Mesenteric fat pad (tissue), 1 donor: ENCODE results near the gene ODAD3. TPM values are rescaled to one million over a fixed set of nuclear protein-coding genes. Genes with fewer than 3 reads are reported as not detected.
"Not testable (repeated sequence)": the region's sequence is repeated elsewhere in the genome, so short reads cannot be mapped to it uniquely, and the experiment has no call there.

Experiments used
- DNase-seq: peaks from one replicate; pipeline ENCODE4 v3.0.0-alpha.2; 2020; ENCODE audit warnings: low spot score
- total RNA-seq: library from RNA; stranded (reverse); fragmentation: NEBNext Ultra II Directional; extraction: Animal tissue kit (Norgen Biotek cat#: 25700); gene quantifications from one replicate; pipeline ENCODE4 v1.2.1, GENCODE V29; 2021
- donor health status: DM: yes; HTN: yes; CAD: no.

Gene ODAD3
- total RNA-seq, 1 donor from 2014 or later, result 0.35 TPM

DNA sequence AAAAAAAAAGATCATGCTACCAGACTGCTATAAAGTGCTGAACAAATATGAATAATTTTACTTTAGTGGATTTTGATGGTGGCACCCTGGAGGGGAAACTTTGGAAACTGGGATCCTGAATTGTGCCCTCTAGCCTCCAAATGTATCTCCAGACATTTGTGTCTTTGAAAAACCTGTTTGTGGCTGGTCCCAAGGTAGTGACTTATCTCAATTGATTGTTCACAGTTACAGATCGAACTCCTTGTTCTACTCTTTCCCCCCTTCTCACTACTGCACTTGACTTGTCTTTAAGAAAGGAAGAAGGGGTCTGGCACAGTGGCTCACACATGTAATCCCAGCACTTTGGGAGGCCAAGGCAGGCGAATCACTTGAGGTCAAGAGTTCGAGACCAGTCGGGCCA lies 26.3 kb downstream of the ODAD3 start:
- no peak for DNase-seq

DNA sequence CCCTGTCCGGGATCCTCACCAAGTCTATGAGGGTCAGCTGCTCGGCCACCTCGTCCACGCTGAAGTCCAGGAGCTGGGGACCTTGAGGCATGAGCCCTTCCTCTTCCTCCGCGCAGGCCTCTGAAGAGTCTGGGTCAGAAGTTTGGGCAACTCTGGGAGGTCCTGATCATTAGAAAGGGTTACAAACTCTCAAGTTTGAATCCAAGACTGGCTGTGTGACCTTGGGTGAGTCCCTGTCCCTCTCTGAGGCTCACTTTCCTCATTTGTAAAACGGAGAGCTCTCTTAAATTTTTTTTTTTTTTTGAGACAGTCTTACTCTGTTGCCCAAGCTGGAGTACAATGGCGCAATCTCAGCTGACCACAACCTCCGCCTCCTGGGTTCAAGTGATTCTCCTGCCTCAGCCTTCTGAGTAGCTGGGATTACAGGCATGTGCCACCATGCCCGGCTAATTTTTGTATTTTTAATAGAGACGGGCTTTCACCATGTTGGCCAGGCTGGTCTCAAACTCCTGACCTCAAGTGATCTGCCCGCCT lies 28.2 kb downstream of the ODAD3 start:
- not testable (repeated sequence) for DNase-seq

DNA sequence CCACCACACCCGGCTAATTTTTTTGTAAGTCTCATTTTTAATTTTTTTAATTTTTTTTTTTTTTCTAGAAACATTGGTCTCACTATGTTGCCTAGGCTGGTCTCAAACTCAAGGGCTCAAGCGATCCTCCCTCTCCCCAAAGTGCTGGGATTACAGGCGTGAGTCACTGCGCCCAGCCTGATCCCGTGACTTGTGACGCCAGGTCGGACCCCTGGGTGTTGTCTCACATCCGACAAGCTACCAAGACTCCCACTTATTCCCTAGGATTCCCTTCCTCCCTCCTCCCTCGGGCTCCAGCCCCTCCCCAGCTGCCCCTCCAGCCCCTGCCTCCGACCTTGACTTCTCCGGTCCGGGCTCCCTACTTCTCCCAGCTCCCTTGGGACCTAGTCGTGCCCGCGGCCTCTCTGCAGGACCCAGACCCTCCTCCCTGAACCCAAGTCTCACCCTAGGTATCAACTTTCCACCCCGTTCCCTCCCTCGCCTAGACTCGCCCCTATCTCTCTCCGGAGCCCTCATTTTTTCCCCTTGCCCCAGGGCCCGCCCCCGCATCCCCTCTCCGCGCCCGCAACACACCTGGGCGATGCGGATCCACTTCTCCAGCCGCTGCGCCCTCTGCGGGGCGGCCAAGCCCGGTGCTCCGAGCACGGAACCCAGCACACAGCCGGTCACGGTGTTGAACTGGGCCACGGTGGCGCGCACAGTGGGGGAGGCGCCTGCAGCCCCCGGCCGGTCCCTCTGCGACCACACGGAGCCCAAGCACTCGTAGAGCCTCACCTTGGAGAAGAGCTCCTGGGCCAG lies 28.9 kb downstream of the ODAD3 start:
- DNase-seq, result no peak

DNA sequence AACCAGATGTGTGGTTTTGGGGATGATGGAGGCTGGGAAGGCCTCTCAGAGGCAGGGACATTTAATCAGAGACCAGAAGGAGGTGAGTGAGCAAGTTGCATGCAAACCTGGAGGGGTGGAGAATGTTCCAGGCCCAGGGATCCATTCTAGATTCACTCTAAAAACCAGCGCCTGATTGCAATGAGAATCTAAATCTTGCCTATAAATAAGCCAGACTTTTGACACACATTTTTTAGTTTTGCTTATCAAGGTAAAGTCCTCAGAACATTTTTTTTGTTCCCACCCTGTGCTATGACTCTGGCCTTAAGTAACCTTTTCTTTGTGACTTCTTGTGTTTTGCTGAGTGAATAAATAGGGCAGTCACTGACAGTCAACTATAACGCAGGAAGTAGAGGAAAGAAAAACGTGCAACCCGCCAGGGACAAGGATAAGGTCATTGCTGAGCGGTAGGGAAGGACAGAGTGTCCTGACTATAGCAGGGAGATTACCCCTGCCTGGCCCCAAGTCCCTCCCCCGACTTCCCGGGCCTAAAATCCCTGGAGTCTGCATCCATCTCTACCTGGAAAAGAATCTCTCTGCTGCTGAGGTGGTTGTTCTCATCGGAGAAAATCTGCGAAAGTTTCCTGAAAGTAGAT lies 30.2 kb downstream of the ODAD3 start:
- DNase-seq, result no peak

DNA sequence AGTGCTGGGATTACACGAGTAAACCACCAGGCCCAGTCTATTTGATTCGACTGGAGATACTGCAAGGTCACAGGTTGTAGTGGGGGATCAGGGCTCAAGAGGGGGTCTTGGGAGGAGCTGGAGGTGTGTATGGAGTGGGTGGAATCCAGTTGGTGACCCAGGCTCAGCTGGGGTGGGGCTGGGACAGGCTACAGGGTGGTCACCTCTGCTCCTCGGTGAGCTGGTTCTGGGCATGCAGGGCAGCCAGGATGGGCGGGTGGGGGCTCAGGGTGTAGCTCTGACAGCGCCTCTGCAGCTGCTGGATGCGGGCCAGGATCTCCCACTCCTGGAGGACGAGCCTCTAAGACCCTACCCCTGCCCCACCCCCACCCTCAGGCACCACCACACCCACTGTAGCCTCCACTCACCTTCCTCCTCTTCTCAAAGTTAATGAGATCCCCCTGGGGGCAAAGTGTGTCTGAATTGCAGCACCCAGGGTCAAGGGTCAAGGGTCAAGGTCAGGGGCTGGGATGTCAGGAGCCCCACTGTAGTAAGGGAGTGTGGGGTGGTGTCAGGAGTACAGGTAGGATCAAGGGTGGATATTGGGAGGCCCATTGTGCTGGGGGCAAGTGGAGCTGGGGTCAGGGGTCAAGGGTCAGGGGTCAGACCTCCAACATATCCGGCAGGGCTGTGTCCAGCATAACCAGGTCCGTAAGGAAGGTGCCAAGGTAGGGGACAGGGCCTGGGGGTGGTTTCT lies 32.9 kb downstream of the ODAD3 start:
- DNase-seq, result no peak

DNA sequence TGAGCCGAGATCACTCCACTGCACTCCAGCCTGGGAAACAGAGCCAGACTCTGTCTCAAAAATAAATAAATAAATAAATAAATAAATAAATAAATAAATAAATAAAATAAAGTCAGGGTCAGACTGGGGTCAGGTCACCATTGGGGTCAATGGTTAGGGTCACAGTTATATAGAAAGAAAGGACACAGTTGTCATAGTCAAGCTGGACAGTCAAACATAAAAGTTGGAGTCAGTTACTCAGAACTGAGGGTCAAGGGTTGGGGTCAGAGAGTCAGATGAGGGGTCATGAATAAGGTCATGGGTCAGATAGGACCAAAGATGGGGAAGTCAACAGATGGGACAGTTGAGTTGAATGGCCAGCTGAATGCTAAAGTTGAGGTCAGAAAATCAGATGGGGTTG lies 34.1 kb downstream of the ODAD3 start:
- DNase-seq, result no peak

DNA sequence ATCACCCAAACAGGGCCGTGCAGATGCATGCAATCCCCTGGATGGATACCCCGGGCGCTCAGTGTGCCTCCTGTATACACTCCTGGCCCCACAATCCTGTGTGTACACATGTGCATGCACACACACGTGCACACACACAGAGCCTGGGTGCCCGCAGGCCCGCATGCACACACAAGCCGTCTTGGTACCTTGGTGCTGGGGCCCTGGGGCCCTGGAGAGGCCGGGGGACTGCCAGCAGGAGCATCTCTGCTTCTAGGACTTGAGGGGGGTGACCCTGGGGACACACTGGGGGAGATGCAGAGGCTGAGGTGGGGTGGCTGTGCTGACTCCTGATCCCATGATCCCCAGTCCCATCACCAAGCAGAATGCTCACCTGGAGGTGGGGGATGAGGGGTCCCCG lies 35.3 kb downstream of the ODAD3 start:
- DNase-seq, result no peak

DNA sequence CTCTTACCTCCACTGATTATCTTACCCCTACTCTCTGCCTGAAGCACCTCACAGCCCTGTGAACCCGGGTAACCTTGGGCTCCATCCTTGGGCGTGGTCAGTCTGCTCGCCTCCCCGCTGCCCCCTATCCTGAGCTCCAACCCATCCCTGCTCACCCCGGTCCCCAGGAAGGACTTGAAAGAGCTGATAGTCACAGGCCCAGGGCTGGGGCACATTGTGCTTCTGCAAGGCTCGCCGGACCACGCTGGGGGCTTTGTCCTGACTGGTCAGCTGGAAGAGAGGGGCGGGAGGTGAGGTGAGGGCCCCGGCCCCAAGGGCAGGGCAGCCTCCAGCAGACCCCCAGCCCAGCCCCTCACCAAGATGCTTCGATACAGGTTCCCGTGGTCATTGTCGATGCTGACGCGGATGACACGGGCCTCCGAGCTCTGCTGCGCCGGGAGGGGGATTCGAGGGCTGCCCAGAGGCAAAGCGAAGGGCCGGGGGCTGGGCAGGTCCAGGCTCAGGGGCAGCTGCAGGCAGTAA lies 37.8 kb downstream of the ODAD3 start:
- no peak for DNase-seq

DNA sequence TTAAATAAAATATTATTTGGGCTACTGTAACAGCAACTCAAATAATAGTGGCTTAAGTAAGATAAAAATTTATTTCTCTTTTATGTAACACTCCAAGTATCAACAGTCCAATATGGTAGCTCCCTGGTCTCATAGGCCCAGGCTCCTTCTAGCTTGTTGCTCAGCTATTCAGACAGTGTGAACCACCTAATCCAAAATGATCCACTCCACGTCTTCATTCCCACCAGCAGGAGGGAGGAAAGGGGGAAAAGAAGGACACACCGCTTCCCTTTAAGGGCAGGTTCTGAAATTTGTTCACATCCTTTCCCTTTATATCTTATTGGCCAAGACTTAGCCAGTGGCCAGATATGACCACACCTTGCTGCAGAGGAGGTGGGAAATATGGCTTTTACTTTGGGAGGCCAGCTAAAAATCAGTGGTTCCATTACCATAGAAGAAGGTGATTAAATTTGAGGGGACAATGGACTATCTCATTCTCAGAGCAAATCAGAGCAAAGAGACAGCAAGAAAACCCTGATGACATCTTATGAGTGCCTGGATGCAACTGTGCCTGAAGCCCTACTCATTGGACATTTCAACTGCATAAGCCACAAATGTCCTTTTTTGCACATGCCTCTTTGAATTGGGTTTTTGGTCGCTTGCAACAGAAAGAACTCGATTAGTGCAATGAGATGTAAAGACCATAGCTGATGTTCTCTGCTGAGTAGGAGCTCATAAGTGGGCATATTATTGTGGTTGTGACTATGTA lies 43.8 kb downstream of the ODAD3 start:
- DNase-seq, result no peak

DNA sequence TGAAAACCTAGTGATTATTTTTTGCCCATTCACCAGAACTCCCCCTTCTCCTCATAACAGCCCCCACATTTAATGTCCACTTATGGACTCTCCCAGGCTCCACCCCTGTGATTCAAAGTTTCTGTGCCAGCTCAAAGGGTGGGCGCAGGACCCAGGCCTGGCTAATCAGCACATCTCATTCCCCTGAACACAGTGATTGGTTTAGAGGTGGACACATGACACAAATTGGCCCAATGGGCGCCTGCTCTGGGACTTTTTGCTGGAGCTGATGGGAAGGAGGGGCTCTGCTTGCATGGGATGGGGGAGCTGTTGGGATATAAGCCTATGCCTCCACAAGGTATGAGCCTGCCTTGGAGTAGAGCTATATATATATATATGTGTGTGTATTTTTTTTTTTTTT lies 44.6 kb downstream of the ODAD3 start:
- DNase-seq, result no peak

DNA sequence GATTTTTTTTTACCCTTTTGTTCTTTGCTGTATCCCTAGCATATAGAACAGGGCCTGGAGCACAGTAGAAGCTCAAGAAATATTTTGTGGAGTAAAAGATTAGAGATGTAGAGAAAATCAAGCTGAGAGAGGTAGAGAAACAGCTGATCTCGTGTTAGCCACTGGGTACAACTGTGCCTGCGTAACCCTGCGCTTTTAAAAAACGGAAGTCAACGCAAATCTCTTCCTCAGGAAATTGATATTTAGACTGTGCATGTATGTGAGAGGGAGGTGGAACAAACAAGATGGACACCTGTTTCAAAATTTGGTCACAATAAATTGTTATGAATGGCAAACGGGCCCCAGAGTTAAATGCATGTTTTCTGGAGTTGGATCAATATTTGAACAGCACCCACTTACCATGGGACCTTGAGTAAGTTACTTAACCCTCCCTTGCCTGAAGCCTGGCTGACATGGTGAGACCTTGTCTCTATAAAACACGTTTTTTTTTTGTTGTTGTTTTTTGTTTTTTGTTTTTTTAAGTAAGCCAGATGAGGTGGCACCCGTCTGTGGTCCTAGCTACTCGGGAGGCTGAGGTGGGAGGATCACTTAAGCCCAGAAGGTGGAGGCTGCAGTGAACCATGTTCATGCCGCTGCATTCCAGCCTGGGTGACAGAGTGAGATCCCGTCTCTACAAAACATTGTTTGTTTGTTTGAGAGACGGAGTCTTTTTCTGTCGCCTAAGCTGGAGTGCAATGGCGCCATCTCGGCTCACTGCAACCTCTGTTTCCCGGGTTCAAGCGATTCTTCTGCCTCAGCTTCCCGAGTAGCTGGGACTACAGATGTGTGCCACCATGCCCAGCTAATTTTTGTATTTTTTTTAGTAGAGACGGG lies 47.5 kb downstream of the ODAD3 start:
- DNase-seq, result no peak

DNA sequence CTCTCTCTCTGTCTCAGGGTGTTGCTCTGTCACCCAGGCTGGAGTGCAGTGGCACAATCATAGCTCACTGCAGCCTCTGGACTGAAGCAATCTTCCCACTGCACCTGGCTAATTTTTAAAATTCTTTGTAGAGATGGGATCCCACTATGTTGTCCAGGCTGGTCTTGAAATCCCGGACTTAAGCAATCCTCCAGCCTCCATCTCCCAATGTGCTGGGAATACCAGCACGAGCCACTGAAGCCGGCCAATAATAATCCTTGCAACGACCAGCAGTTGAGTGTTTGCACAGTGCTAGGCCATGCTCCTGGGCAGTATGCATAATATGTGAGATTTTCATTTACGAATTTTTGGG lies 50.2 kb downstream of the ODAD3 start:
- DNase-seq, result no peak

DNA sequence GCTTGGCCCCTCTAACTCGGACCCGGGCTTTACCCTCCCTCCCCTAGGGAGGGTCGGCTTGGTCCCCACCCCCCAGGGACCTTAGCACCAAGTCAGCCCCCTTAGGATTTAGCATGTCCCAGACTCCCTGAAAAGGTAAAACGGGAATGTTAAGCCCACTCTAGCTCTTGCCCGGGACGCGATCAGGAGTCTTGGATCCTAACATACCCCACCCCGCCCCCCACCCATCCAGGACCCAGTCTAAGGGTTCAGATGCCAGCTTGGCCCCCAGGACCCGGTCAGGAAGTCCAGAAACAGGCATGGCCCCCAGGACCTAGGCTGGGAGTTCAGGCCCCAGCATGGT lies 51.2 kb downstream of the ODAD3 start:
- DNase-seq, result no peak

DNA sequence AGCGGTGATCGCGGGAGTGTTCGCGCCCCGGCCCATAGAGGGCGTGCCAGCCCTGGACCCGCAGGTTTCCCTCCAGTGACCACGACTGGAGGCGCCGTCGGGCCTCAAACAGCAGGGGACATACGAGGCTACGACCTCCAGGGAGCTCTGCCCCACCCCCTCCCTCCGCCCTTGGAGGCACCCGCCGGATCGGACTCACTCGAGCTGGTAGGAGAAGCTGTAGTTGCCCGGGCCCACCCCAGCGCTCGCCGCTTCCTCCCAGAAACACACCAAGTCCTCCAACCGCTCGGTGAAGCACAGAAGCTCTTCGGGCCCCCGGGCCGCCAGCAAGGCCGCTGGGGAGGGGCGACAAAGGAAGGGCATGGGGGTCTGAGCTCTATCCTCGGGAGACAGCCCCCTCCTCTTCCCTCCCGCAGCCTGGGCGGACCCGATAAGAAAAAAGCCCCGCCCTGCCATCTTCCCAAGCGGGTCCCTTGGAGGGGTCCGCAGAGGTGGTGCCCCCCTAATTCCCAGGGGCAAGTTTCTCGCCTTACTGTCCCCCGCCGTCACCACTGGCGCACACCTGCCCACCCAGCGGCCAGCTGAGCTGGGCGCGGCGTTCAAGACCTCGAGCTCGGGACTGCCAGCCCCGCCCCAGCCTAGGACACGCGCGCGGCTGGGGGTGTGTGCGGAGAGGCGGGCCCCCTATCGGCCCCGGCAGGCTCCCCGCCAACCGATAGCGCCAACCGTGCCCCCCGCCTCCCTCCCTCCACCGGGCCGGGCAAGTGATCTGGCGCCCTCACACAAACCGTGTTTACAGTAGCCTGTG lies 51.8 kb downstream of the ODAD3 start:
- DNase-seq, result no peak

DNA sequence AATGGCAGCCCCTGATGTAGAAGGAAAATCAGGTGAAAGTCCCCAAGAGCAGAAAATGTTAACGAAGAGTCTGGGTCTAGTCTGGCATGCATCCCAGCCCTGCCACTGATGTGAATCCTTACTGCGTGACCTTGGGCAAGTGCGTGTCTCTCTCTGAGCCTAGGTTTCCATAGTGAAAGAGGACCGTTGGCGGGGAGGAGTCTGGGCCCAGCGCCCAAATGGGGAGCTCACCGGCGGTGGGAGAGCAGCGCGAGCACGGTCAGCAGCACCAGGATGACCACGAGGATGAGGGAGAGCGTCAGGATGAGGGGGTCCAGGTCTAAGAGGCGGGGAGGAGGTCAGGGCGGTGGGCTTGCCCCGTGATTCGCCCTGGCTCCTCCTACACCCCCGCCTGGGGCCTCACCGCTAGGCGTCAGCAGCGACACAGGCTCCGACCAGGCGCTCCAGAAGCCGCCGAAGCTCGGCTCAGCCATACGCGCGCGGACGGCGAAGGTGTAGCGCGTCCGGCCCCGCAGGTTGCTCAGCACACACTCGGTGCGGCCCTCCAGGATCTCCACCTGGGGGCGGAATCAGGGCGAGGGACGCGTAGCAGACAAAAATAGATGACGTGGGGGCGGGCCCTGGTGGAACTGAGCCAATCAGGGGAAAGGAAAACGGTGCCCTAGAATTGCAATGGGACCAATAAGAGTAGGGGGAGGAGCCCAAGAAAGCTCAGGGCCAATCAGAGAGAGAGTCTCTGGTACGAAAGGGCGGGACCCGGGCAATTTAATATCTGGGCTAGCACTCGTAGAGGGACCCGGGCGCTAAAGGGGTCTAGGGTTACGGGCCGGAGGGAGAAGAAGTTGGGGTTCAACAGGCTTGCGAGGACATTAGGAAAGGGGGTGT lies 54.0 kb downstream of the ODAD3 start:
- peak; percentile 93 for DNase-seq

DNA sequence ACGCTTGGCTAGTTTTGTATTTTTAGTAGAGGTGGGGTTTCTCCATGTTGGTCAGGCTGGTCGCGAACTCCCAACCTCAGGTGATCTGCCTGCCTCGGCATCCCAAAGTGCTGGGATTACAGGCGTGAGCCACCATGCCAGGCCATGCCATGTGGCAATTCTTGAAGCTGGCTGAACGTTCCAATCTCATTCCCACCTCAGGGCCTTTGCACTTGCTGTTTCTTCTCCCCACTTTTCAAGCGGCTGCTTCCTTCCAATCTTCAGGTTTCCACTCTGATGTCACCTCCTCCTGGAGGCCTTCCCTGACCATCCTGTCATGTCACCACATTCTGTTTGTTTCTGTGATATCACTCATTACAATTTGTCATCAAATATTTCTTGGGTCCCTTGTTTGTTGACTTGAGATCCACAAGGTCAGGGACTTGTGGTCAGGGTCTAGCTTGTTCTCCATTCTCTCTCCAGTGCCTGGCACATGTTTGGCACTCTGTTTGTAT lies 55.0 kb downstream of the ODAD3 start:
- no peak for DNase-seq

DNA sequence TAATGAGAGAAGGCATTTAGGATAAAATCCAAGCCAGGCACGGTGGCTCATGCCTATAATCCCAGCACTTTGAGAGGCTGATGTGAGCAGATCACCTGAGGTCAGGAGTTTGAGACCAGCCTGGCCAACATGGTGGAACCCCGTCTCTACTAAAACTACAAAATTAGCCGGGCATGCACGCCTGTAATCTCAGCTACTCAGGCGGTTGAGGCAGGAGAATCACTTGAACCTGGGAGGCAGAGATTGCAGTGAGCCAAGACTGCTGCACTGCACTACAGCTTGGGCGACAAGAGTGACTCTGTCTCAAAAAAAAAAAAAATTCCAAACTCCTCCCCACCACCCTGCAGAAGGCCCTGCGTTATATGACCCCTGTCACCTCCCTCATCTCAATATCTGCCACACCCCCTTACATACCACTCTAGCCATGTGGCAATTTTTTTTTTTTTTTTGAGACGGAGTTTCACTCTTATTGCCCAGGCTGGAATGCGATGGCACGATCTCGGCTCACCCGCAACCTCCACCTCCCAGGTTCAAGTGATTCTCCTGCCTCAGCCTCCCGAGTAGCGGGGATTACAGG lies 55.6 kb downstream of the ODAD3 start:
- not testable (repeated sequence) for DNase-seq
